PFSK-1 (cell line): ENCODE results near the gene PCBP3.

Experiments
- FOXP2 ChIP-seq: optimal IDR thresholded peaks from 2 replicates; pipeline ENCODE3; 2011; ENCODE audit warnings: borderline replicate concordance, control low read depth, inconsistent platforms; ENCODE audit not compliant: insufficient read depth; ENCODE audit errors: extremely low read length, extremely low read depth
- POLR2AphosphoS5 ChIP-seq: IDR thresholded peaks from 2 replicates; pipeline ENCODE4 v1.6.1; 2012; ENCODE audit warnings: low read depth, mild to moderate bottlenecking, control low read depth, low read length, moderate library complexity
- REST ChIP-seq, 2 experiments: IDR thresholded peaks; 2 replicates each; pipeline versions ENCODE4 v1.6.1 to v1.8.0; 2011 to 2012; ENCODE audit warnings: low read depth in 2 of 2, low read length in 2 of 2, control low read depth in 1 of 2, inconsistent platforms in 1 of 2, mild to moderate bottlenecking in 1 of 2, moderate library complexity in 1 of 2; ENCODE audit not compliant: insufficient read depth in 1 of 2
- SIN3A ChIP-seq: IDR thresholded peaks from 2 replicates; pipeline ENCODE4 v1.6.1; 2012; ENCODE audit warnings: mild to moderate bottlenecking, low read length, moderate library complexity, borderline replicate concordance; ENCODE audit not compliant: insufficient read depth
- TAF1 ChIP-seq: IDR thresholded peaks from 2 replicates; pipeline ENCODE4 v1.6.1; 2012; ENCODE audit warnings: low read length, control low read depth, borderline replicate concordance; ENCODE audit not compliant: insufficient read depth

The PCBP3 gene

GRCh38 chr21:45864436-45864835 lies 220.9 kb downstream of the PCBP3 start:
- TF ChIP-seq FOXP2, result no peak
- TF ChIP-seq TAF1, result no peak
- no peak for TF ChIP-seq POLR2AphosphoS5
- no peak for TF ChIP-seq REST (IDR thresholded peaks at IDR 0.05; ENCODE audit: insufficient read depth in 1 of 2, low read depth in 2 of 2, low read length in 2 of 2)
- TF ChIP-seq SIN3A, result no peak

- TF ChIP-seq POLR2AphosphoS5 (no peak), TAF1 (no peak), FOXP2 (no peak), SIN3A (no peak), REST (IDR thresholded peaks at IDR 0.05; ENCODE audit: insufficient read depth in 1 of 2, low read depth in 2 of 2, low read length in 2 of 2) (no peak)
Observed at GRCh38 chr21:45865106-45865835, 221.7 kb downstream of the PCBP3 start.

GRCh38 chr21:45866551-45866950 lies 223.0 kb downstream of the PCBP3 start:
- TF ChIP-seq POLR2AphosphoS5 (no peak), SIN3A (no peak), REST (IDR thresholded peaks at IDR 0.05; ENCODE audit: insufficient read depth in 1 of 2, low read depth in 2 of 2, low read length in 2 of 2) (no peak), TAF1 (no peak), FOXP2 (no peak)

- no peak for TF ChIP-seq TAF1
- no peak for TF ChIP-seq SIN3A
- TF ChIP-seq POLR2AphosphoS5, result no peak
- no peak for TF ChIP-seq REST (IDR thresholded peaks at IDR 0.05; ENCODE audit: insufficient read depth in 1 of 2, low read depth in 2 of 2, low read length in 2 of 2)
- TF ChIP-seq FOXP2, result no peak
Observed at GRCh38 chr21:45867041-45867666, 223.6 kb downstream of the PCBP3 start.
